Left hindlimb (tissue), 1 donor: ENCODE data around the gene MTFP1.
"Not testable (repeated sequence)": the region's sequence is repeated elsewhere in the genome, so short reads cannot be mapped to it uniquely, and the experiment has no call there.

Experiments
- DNase-seq: peaks from one replicate; pipeline ENCODE4 v3.0.0-alpha.2; 2018

MTFP1 gene

GRCh38 chr22:30455075-30455840, 29.7 kb downstream of the MTFP1 start:
- no peak for DNase-seq

- DNase-seq, result no peak
Observed at GRCh38 chr22:30457981-30458380, 32.4 kb downstream of the MTFP1 start.

GRCh38 chr22:30459181-30460052, 33.8 kb downstream of the MTFP1 start:
- DNase-seq, result no peak

GRCh38 chr22:30460147-30460546, 34.6 kb downstream of the MTFP1 start:
- DNase-seq, result no peak

GRCh38 chr22:30460555-30460954, 35.0 kb downstream of the MTFP1 start:
- not testable (repeated sequence) for DNase-seq

- no peak for DNase-seq
Observed at GRCh38 chr22:30469165-30469564, 43.6 kb downstream of the MTFP1 start.

- DNase-seq, result no peak
Observed at GRCh38 chr22:30470655-30471054, 45.1 kb downstream of the MTFP1 start.

- no peak for DNase-seq
Observed at GRCh38 chr22:30471616-30472318, 46.2 kb downstream of the MTFP1 start, which contains the start of gene SEC14L3. TSS of gene SEC14L3 (minus strand) at chr22:30472017. CDS start at chr22:30471958, 59 bp downstream.

GRCh38 chr22:30472994-30473720, 47.6 kb downstream of the MTFP1 start:
- DNase-seq, result no peak

- no peak for DNase-seq
Observed at GRCh38 chr22:30474121-30474520, 48.6 kb downstream of the MTFP1 start.

GRCh38 chr22:30474683-30475424, 49.3 kb downstream of the MTFP1 start:
- no peak for DNase-seq
